Small intestine (tissue), 7 donors: Measurements from ENCODE around the gene UNC13C. TPM values are rescaled to one million over a fixed set of nuclear protein-coding genes. Genes with fewer than 3 reads are reported as not detected.

Experiments
- DNase-seq, 2 donors: peaks; one replicate each; pipeline versions ENCODE4 v3.0.0 to v3.0.0-alpha.2; 2013
- FAIRE-seq: peaks from 2 replicates; lab custom pipeline; 2012; peaks lifted over from hg19 to GRCh38; lab: Jason Lieb, UNC
- H3K27ac ChIP-seq, 3 donors: one replicate each; pipeline ENCODE4 v1.5.1; 2013; ENCODE audit warnings: low read length in 2 of 3, mild to moderate bottlenecking in 2 of 3, control low read depth in 1 of 3, inconsistent platforms in 1 of 3, low read depth in 1 of 3, moderate library complexity in 1 of 3
- H3K27me3 ChIP-seq, 3 donors: one replicate each; pipeline ENCODE4 v1.6.1; 2013; ENCODE audit warnings: low read length in 3 of 3, inconsistent platforms in 1 of 3; ENCODE audit not compliant: control insufficient read depth in 3 of 3, insufficient read depth in 3 of 3
- H3K36me3 ChIP-seq, 3 donors: one replicate each; pipeline ENCODE4 v1.6.1; 2013; ENCODE audit warnings: low read length in 3 of 3, inconsistent platforms in 1 of 3, low read depth in 1 of 3, mild to moderate bottlenecking in 1 of 3, moderate library complexity in 1 of 3; ENCODE audit not compliant: control insufficient read depth in 3 of 3, insufficient read depth in 2 of 3
- H3K4me1 ChIP-seq, 3 donors: one replicate each; pipeline ENCODE4 v1.6.1; 2013; ENCODE audit warnings: low read length in 2 of 3, inconsistent platforms in 1 of 3, low read depth in 1 of 3, mild to moderate bottlenecking in 1 of 3, moderate library complexity in 1 of 3; ENCODE audit not compliant: control insufficient read depth in 3 of 3, insufficient read depth in 2 of 3
- H3K4me3 ChIP-seq, 3 donors: one replicate each; pipeline ENCODE4 v1.5.1; 2013; ENCODE audit warnings: low read length in 3 of 3, control low read depth in 1 of 3, inconsistent platforms in 1 of 3, low read depth in 1 of 3, mild to moderate bottlenecking in 1 of 3, moderate library complexity in 1 of 3
- H3K9me3 ChIP-seq, 2 donors: one replicate each; pipeline ENCODE4 v1.6.1; 2013; ENCODE audit warnings: low read depth in 1 of 2, low read length in 1 of 2; ENCODE audit not compliant: control insufficient read depth in 2 of 2, insufficient read depth in 1 of 2
- WGBS, 3 donors: extraction: QIAGEN DNeasy Blood & Tissue Kit; methylation state at CpG; one replicate each; pipeline ENCODE4 v1.1.7; 2013; 5-methylcytosine and 5-hydroxymethylcytosine counted together
- polyA plus RNA-seq, 4 donors: library from polyadenylated mRNA; stranded (reverse) in 3 of 4; unstranded in 1 of 4; fragments of 200-250 nt in 3 of 4; fragments of 120-200 nt in 1 of 4; gene quantifications; one replicate each; pipeline versions ENCODE4 v1.2.1 to v1.2.3, GENCODE V29; 2013
- donor health status: healthy with polysubstance abuse.
- donor health status: control.
- donor health status: control.
- donor health status: Bipolar disorder and iron deficiency.
- donor health status: healthy.

The UNC13C gene
- polyA plus RNA-seq, 4 donors, result under 0.01 to 0.75 TPM; not detected in 2

DNA sequence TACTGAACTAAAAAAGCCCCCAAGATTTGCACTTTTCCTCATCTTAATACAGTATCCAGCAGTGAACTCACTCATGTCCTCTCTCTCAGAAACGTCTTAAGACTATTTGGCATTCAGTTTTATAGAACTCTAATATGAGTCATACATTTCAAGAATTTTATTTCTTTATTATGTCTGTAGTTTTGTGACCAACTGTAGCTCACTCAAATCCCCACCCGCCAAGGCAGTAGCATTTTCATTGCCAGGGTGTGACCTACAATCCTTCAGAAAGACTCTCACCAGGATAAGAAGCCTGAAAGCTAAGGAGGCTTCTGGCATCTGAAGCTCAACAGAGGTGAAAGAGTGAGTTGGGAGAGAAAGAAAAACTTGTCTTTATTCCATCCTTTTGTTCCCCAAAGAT, 681.4 kb downstream of the UNC13C start:
- H3K4me3 ChIP-seq, result no peak overlapping the region
- FAIRE-seq (no peak), DNase-seq (peak in 1 of 2 donors; percentile 19)
- no peaks in the 10 kb centered on the region for H3K27me3 ChIP-seq
- H3K4me1 ChIP-seq, result no peaks in the 10 kb centered on the region
- H3K36me3 ChIP-seq, result no peaks in the 10 kb centered on the region
- 5 to 26% (median 16%) methylated on average over 2 of the region's 2 CpGs for WGBS, 3 donors
- no peaks in the 10 kb centered on the region for H3K9me3 ChIP-seq
- H3K27ac ChIP-seq, result no peak overlapping the region

DNA sequence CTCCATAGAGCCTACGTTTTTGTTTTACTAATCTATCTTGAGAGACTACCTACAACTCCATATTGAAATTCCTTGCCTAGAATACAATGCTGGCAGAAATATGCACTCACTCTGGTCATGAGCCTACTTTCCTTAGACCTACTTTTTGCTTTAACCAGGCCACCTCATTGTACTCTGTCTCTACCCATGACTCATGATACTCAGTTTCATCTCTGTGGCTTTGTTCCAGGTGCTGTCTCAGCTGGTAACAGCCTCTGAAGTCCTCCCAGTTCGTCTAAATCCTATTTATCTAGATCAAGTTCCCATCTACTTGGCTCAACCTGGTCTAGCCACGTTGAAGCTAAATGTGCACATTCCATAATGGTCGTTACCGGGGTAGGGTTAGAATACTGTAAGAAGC, 682.1 kb downstream of the UNC13C start:
- DNase-seq, result no peak
- Histone ChIP-seq H3K36me3 (no peaks in the 10 kb centered on the region), H3K27ac (no peak overlapping the region), H3K9me3 (no peaks in the 10 kb centered on the region), H3K4me3 (no peak overlapping the region), H3K4me1 (no peaks in the 10 kb centered on the region), H3K27me3 (no peaks in the 10 kb centered on the region)
- no peak for FAIRE-seq
- 58 to 69% (median 64%) methylated on average over 5 of the region's 5 CpGs for WGBS, 3 donors

DNA sequence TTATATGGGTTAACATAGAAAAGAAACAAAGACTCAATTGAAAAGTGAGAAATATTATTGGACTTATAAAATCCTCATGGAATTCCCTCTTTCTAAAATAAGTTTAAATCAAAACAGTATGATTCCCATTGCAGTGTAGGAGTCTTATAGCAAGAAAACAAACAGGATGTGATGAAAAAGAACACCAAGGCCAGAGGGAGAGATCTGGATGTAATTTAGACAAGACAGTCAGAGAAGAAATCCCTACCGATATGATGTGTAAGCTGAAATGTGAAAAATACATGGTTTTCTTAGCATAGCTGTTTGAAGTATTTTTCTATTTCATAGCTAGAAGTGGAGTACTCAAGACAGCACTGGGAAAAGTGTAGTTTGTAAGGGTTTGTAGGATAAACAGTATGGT, 697.0 kb downstream of the UNC13C start:
- DNase-seq (no peak), FAIRE-seq (no peak)
- no peak overlapping the region for H3K4me3 ChIP-seq
- no peaks in the 10 kb centered on the region for H3K27me3 ChIP-seq
- H3K36me3 ChIP-seq, result no peaks in the 10 kb centered on the region
- WGBS, 3 donors, result 92 to 97% (median 92%) methylated on average over 1 of the region's 1 CpG
- no peak overlapping the region for H3K27ac ChIP-seq
- no peaks in the 10 kb centered on the region for H3K9me3 ChIP-seq
- no peaks in the 10 kb centered on the region for H3K4me1 ChIP-seq

DNA sequence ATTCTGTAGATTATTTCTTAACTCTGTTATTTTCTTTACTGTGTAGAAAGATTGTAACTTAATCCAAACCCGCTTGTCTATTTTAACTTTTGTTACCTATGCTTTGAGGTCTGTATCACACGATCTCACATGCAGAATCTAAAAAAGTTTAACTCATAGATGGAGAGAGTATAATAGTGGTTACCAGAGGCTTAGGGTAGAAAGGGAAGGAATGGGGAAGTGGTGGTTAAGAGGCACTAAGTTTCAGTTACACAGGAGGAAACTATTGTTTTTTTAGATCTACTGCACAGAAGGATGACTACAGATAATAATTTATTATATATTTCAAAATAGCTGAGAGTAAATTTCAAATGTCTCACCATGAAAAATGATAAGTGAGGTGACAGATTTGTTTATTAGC, 703.3 kb downstream of the UNC13C start:
- Histone ChIP-seq H3K27ac (no peak overlapping the region), H3K27me3 (no peaks in the 10 kb centered on the region), H3K4me1 (no peaks in the 10 kb centered on the region), H3K36me3 (no peaks in the 10 kb centered on the region), H3K4me3 (no peak overlapping the region), H3K9me3 (no peaks in the 10 kb centered on the region)
- FAIRE-seq, result no peak
- 62 to 72% (median 65%) methylated on average over 2 of the region's 2 CpGs for WGBS, 3 donors
- DNase-seq, result no peak

Other genes starting within 250 kb of the UNC13C start
- gene WDR72, start 218.8 kb upstream of the UNC13C start, polyA plus RNA-seq, result 1 to 10 TPM in 1 of 4 donors, under 1 TPM in 3; 0.12 to 1.6 (median 0.63) TPM